T-cell (primary cell): ENCODE data around the gene SCRN2. TPM values are rescaled to one million over a fixed set of nuclear protein-coding genes. Genes with fewer than 3 reads are reported as not detected.

Experiments used
- ATAC-seq, 4 experiments: fragments of 200-7000 bp in 3 of 4; fragments of 150-1000 bp in 1 of 4; cut with Tn5 transposase; replicated peaks in 1 of 4; 1 replicate in 3 of 4; 2 replicates in 1 of 4; pipeline ENCODE4 v1.10.0; 2021; ENCODE audit warnings: moderate library complexity in 3 of 4, mild to moderate bottlenecking in 2 of 4, moderate number of reproducible peaks in 1 of 4
- CTCF ChIA-PET, 2 donors: fragments of 300-600 bp; sonication (Branson Sonifier 250); formaldehyde crosslinking; loops; one replicate each; lab custom pipeline; 2022; ENCODE audit warnings: antibody characterized with exemption in 2 of 2; lab: Charles Lee
- POLR2A ChIA-PET, 2 donors: fragments of 300-600 bp; sonication (Branson Sonifier 250); formaldehyde crosslinking; loops; one replicate each; lab custom pipeline; 2022; ENCODE audit warnings: antibody characterized with exemption in 2 of 2; lab: Charles Lee
- DNase-seq, 35 experiments: peaks; one replicate each; pipeline versions ENCODE4 v3.0.0 to v3.0.0-alpha.2; 2013 to 2023
- H3K27ac ChIP-seq: one replicate; pipeline ENCODE4 v1.5.1; 2013; ENCODE audit warnings: low read length
- H3K27me3 ChIP-seq, 2 experiments: replicated peaks in 1 of 2; 1 replicate in 1 of 2; 2 replicates in 1 of 2; pipeline versions ENCODE4 v1.6.1 to v1.7.0; 2013; ENCODE audit warnings: low read length in 1 of 2, mixed read lengths in 1 of 2; ENCODE audit not compliant: control insufficient read depth in 2 of 2, insufficient read depth in 2 of 2; ENCODE audit errors: extremely low read depth in 1 of 2
- H3K36me3 ChIP-seq, 2 donors: 1 replicate in 1 of 2; 2 replicates in 1 of 2; pipeline versions ENCODE4 v1.6.1 to v1.7.0; 2013; ENCODE audit warnings: low read length in 1 of 2; ENCODE audit not compliant: control insufficient read depth in 2 of 2, insufficient read depth in 1 of 2; ENCODE audit errors: extremely low read depth in 1 of 2
- H3K4me1 ChIP-seq, 2 experiments: 1 replicate in 1 of 2; 2 replicates in 1 of 2; pipeline versions ENCODE4 v1.6.1 to v1.7.0; 2013; ENCODE audit warnings: low read length in 2 of 2, mixed read lengths in 1 of 2; ENCODE audit not compliant: insufficient read depth in 2 of 2, control insufficient read depth in 1 of 2; ENCODE audit errors: extremely low read depth in 1 of 2
- H3K4me3 ChIP-seq, 2 donors: 1 replicate in 1 of 2; 2 replicates in 1 of 2; pipeline versions ENCODE4 v1.5.1 to v1.7.0; 2013; ENCODE audit warnings: mild to moderate bottlenecking in 2 of 2, low read length in 1 of 2, moderate library complexity in 1 of 2; ENCODE audit not compliant: control insufficient read depth in 1 of 2; ENCODE audit errors: extremely low read depth in 1 of 2
- H3K9me3 ChIP-seq: 2 replicates; pipeline ENCODE4 v1.7.0; 2013
- H3K27ac Mint-ChIP-seq, 2 donors: one replicate each; pipeline ENCODE4 v1.8.0; 2020 to 2021; ENCODE audit warnings: mild to moderate bottlenecking in 2 of 2, mixed read lengths in 2 of 2
- H3K27me3 Mint-ChIP-seq, 2 donors: one replicate each; pipeline ENCODE4 v1.8.0; 2021 to 2022; ENCODE audit warnings: mixed read lengths in 2 of 2
- H3K36me3 Mint-ChIP-seq: one replicate; pipeline ENCODE4 v1.8.0; 2021; ENCODE audit warnings: mixed read lengths
- H3K4me1 Mint-ChIP-seq, 3 donors: one replicate each; pipeline ENCODE4 v1.8.0; 2020 to 2022; ENCODE audit warnings: mixed read lengths in 3 of 3, mild to moderate bottlenecking in 1 of 3
- H3K4me3 Mint-ChIP-seq, 3 donors: one replicate each; pipeline ENCODE4 v1.8.0; 2020 to 2022; ENCODE audit warnings: mild to moderate bottlenecking in 3 of 3, mixed read lengths in 3 of 3, moderate library complexity in 3 of 3
- H3K9me3 Mint-ChIP-seq, 3 donors: one replicate each; pipeline ENCODE4 v1.8.0; 2020 to 2022; ENCODE audit warnings: mixed read lengths in 3 of 3
- WGBS: methylation state at CpG from one replicate; pipeline ENCODE4 v1.1.5; 2013; ENCODE audit warnings: missing lambda C conversion rate; ENCODE audit not compliant: insufficient coverage; 5-methylcytosine and 5-hydroxymethylcytosine counted together
- total RNA-seq, 35 experiments: library from RNA in 6 of 35; stranded (reverse) in 6 of 35; fragments of 120-200 nt in 1 of 35; gene quantifications; one replicate each; pipeline versions ENCODE4 v1.2.1 to v1.2.4 and lab custom pipeline; 2013 to 2026

The SCRN2 gene
- total RNA-seq, 5 donors from 2014 or later (not counting 1 experiment from before 2014, with no cell fraction given): 27.0 to 44.3 (median 40.6) TPM

- no peaks in the 10 kb centered on the region for H3K36me3 Mint-ChIP-seq
- H3K36me3 ChIP-seq: no peaks in the 10 kb centered on the region
- no peak overlapping the region for H3K4me3 ChIP-seq
- H3K27ac ChIP-seq: no peak overlapping the region
- DNase-seq (no peak), ATAC-seq (no peak)
- no peak overlapping the region for H3K27ac Mint-ChIP-seq
- peaks cover 24 to 34% (median 31%) of the 10 kb centered on the region in 3 donors for H3K4me1 Mint-ChIP-seq
- peaks cover 23 to 94% of the 10 kb centered on the region in 2 experiments for H3K27me3 ChIP-seq
- 64% methylated on average over 7 of the region's 23 CpGs for WGBS
- peaks cover 61 to 74% of the 10 kb centered on the region in 2 donors for H3K27me3 Mint-ChIP-seq
- no peaks in the 10 kb centered on the region for H3K9me3 Mint-ChIP-seq
- peaks cover 4 to 43% of the 10 kb centered on the region in 2 experiments for H3K4me1 ChIP-seq
- ChIA-PET POLR2A (interaction anchor here in 1 of 2 donors (0.5 kb wide), 1 partner anchor 172 kb away, joined by 4 read pairs; no protein-coding TSS in a partner anchor), CTCF (interaction anchor here in 1 of 2 donors (1.0 kb wide), 1 partner anchor 41 kb away, joined by 3 read pairs; no protein-coding TSS in a partner anchor)
- H3K9me3 ChIP-seq: no peaks in the 10 kb centered on the region
- no peak overlapping the region for H3K4me3 Mint-ChIP-seq
Measured at GRCh38 chr17:47848198-47848513, 7.1 kb upstream of the SCRN2 start.

- Mint-ChIP-seq H3K27ac (no peak overlapping the region), H3K4me3 (peak overlapping the region in 1 of 3 donors; percentile 44)
- no peak overlapping the region for H3K27ac ChIP-seq
Measured at GRCh38 chr17:47847341-47848197, 6.5 kb upstream of the SCRN2 start.

GRCh38 chr17:47846716-47847340 is 5.8 kb upstream of the SCRN2 start:
- Mint-ChIP-seq H3K36me3 (no peaks in the 10 kb centered on the region), H3K4me3 (peak overlapping the region in 1 of 3 donors; percentile 44), H3K27me3 (peaks cover 48 to 62% of the 10 kb centered on the region in 2 donors), H3K9me3 (no peaks in the 10 kb centered on the region), H3K27ac (peak overlapping the region in 1 of 2 donors; percentile 36), H3K4me1 (peaks cover 27 to 36% (median 34%) of the 10 kb centered on the region in 3 donors)
- 17% methylated on average over 19 of the region's 31 CpGs for WGBS
- ATAC-seq (no peak), DNase-seq (no peak)
- Histone ChIP-seq H3K27ac (no peak overlapping the region), H3K4me1 (peaks cover 4 to 38% of the 10 kb centered on the region in 2 experiments), H3K27me3 (peaks cover 20 to 80% of the 10 kb centered on the region in 2 experiments), H3K36me3 (no peaks in the 10 kb centered on the region), H3K9me3 (no peaks in the 10 kb centered on the region), H3K4me3 (peak overlapping the region in 1 of 2 donors; percentile 32)
- POLR2A ChIA-PET: no interaction called here
- CTCF ChIA-PET: interaction anchor here in 1 of 2 donors (0.6 to 3.1 kb wide), 2 partner anchors 43 to 232 kb away, joined by 4 to 25 read pairs; no protein-coding TSS in a partner anchor

More at GRCh38 chr17:47847341-47848197, 6.5 kb upstream of the SCRN2 start:
- H3K9me3 Mint-ChIP-seq: no peaks in the 10 kb centered on the region
- POLR2A ChIA-PET: no interaction called here
- CTCF ChIA-PET: interaction anchor here (1.0 to 3.1 kb wide), 2 partner anchors 42 to 43 kb away, joined by 3 to 25 read pairs; no protein-coding TSS in a partner anchor
- no peaks in the 10 kb centered on the region for H3K36me3 Mint-ChIP-seq
- H3K27me3 ChIP-seq: peaks cover 22 to 88% of the 10 kb centered on the region in 2 experiments
- 30% methylated on average over 69 of the region's 71 CpGs for WGBS
- H3K4me1 ChIP-seq: peaks cover 4 to 43% of the 10 kb centered on the region in 2 experiments
- ATAC-seq (peak in 1 of 4 experiments; percentile 63), DNase-seq (peak in 14 of 35 experiments; percentile 4 to 53 (median 32))
- H3K27me3 Mint-ChIP-seq: peaks cover 56 to 69% of the 10 kb centered on the region in 2 donors
- no peaks in the 10 kb centered on the region for H3K36me3 ChIP-seq
- H3K4me3 ChIP-seq: peak overlapping the region in 1 of 2 donors; percentile 15
- peaks cover 28 to 38% (median 35%) of the 10 kb centered on the region in 3 donors for H3K4me1 Mint-ChIP-seq
- H3K9me3 ChIP-seq: no peaks in the 10 kb centered on the region

- H3K36me3 ChIP-seq: no peaks in the 10 kb centered on the region
- no peaks in the 10 kb centered on the region for H3K36me3 Mint-ChIP-seq
- no peak overlapping the region for H3K27ac Mint-ChIP-seq
- peaks cover 4 to 38% of the 10 kb centered on the region in 2 experiments for H3K4me1 ChIP-seq
- WGBS: no CpG with 5 or more reads among the region's 3 CpGs
- peaks cover 33 to 41% (median 40%) of the 10 kb centered on the region in 3 donors for H3K4me1 Mint-ChIP-seq
- no peak for DNase-seq
- no peak for ATAC-seq
- ChIA-PET CTCF (interaction anchor here (2.4 to 3.1 kb wide), 2 partner anchors 44 to 45 kb away, joined by 5 to 25 read pairs; no protein-coding TSS in a partner anchor), POLR2A (no interaction called here)
- peaks cover 46 to 57% of the 10 kb centered on the region in 2 donors for H3K27me3 Mint-ChIP-seq
- peaks cover 19 to 70% of the 10 kb centered on the region in 2 experiments for H3K27me3 ChIP-seq
- no peaks in the 10 kb centered on the region for H3K9me3 Mint-ChIP-seq
- no peak overlapping the region for H3K4me3 Mint-ChIP-seq
- H3K4me3 ChIP-seq: no peak overlapping the region
- H3K27ac ChIP-seq: no peak overlapping the region
- no peaks in the 10 kb centered on the region for H3K9me3 ChIP-seq
Measured at GRCh38 chr17:47845716-47846075, 4.6 kb upstream of the SCRN2 start.

GRCh38 chr17:47844814-47845715 is 4.0 kb upstream of the SCRN2 start:
- ATAC-seq: no peak
- Mint-ChIP-seq H3K4me1 (peaks cover 34 to 40% (median 40%) of the 10 kb centered on the region in 3 donors), H3K27ac (no peak overlapping the region), H3K36me3 (no peaks in the 10 kb centered on the region), H3K4me3 (no peak overlapping the region), H3K27me3 (peaks cover 42 to 51% of the 10 kb centered on the region in 2 donors), H3K9me3 (no peaks in the 10 kb centered on the region)
- Histone ChIP-seq H3K4me1 (peaks cover 2 to 38% of the 10 kb centered on the region in 2 experiments), H3K4me3 (no peak overlapping the region), H3K9me3 (no peaks in the 10 kb centered on the region), H3K36me3 (no peaks in the 10 kb centered on the region), H3K27ac (no peak overlapping the region), H3K27me3 (peaks cover 16 to 64% of the 10 kb centered on the region in 2 experiments)
- ChIA-PET CTCF (interaction anchor here (2.4 to 3.1 kb wide), 2 partner anchors 44 to 45 kb away, joined by 5 to 25 read pairs; no protein-coding TSS in a partner anchor), POLR2A (no interaction called here)
- WGBS: no CpG with 5 or more reads among the region's 4 CpGs
- no peak for DNase-seq
